Common myeloid progenitor, CD34-positive (primary cell): ENCODE results near the gene ELAC2.

Experiments
- CTCF ChIA-PET: fragments of 350-600 bp; sonication (Branson Sonifier 250); formaldehyde crosslinking; loops from one replicate; lab custom pipeline; 2021; ENCODE audit warnings: antibody characterized with exemption; lab: Charles Lee
- POLR2A ChIA-PET: fragments of 350-600 bp; sonication (Branson Sonifier 250); formaldehyde crosslinking; loops from one replicate; lab custom pipeline; 2021; ENCODE audit warnings: antibody characterized with exemption; lab: Charles Lee
- DNase-seq, 3 donors: peaks; one replicate each; pipeline versions ENCODE4 v3.0.0 to v3.0.0-alpha.2; 2013
- H3K27ac ChIP-seq, 2 experiments: 1 replicate in 1 of 2; 2 replicates in 1 of 2; pipeline ENCODE4 v1.7.0; 2013; ENCODE audit warnings: inconsistent platforms in 2 of 2, low read length in 2 of 2, mild to moderate bottlenecking in 2 of 2, low read depth in 1 of 2, moderate library complexity in 1 of 2; ENCODE audit not compliant: severe bottlenecking in 2 of 2, insufficient read depth in 1 of 2, poor library complexity in 1 of 2
- H3K27me3 ChIP-seq, 5 experiments: replicated peaks in 2 of 5; 1 replicate in 3 of 5; 2 replicates in 2 of 5; pipeline versions ENCODE4 v1.6.1 to v1.7.0; 2013; ENCODE audit warnings: low read length in 4 of 5, mild to moderate bottlenecking in 2 of 5, moderate library complexity in 2 of 5, inconsistent platforms in 1 of 5; ENCODE audit not compliant: insufficient read depth in 5 of 5, control insufficient read depth in 4 of 5
- H3K36me3 ChIP-seq, 4 experiments: 1 replicate in 2 of 4; 2 replicates in 2 of 4; pipeline versions ENCODE4 v1.6.1 to v1.7.0; 2013; ENCODE audit warnings: low read length in 3 of 4, control low read depth in 1 of 4, mild to moderate bottlenecking in 1 of 4; ENCODE audit not compliant: control insufficient read depth in 4 of 4, insufficient read depth in 4 of 4
- H3K4me1 ChIP-seq, 4 experiments: 1 replicate in 3 of 4; 2 replicates in 1 of 4; pipeline versions ENCODE4 v1.6.1 to v1.7.1; 2013; ENCODE audit warnings: low read length in 3 of 4, mild to moderate bottlenecking in 3 of 4, control low read depth in 1 of 4, inconsistent platforms in 1 of 4, moderate library complexity in 1 of 4; ENCODE audit not compliant: control insufficient read depth in 4 of 4, insufficient read depth in 4 of 4; ENCODE audit errors: control extremely low read depth in 1 of 4
- H3K4me3 ChIP-seq, 7 experiments: 1 replicate in 4 of 7; 2 replicates in 3 of 7; pipeline versions ENCODE4 v1.5.1 to v1.7.0; 2013; ENCODE audit warnings: mild to moderate bottlenecking in 7 of 7, low read length in 6 of 7, moderate library complexity in 6 of 7, inconsistent platforms in 2 of 7, low read depth in 2 of 7, control low read depth in 1 of 7; ENCODE audit not compliant: insufficient read depth in 4 of 7, control insufficient read depth in 1 of 7; ENCODE audit errors: extremely low read depth in 1 of 7
- H3K9me3 ChIP-seq, 5 experiments: 1 replicate in 4 of 5; 2 replicates in 1 of 5; pipeline versions ENCODE4 v1.6.1 to v1.7.1; 2013; ENCODE audit warnings: low read length in 4 of 5, mild to moderate bottlenecking in 2 of 5, inconsistent platforms in 1 of 5, low read depth in 1 of 5, moderate library complexity in 1 of 5; ENCODE audit not compliant: control insufficient read depth in 4 of 5, insufficient read depth in 2 of 5; ENCODE audit errors: control extremely low read depth in 1 of 5
- WGBS: methylation state at CpG from one replicate; pipeline ENCODE4 v1.1.5; 2013; ENCODE audit not compliant: insufficient coverage; 5-methylcytosine and 5-hydroxymethylcytosine counted together

ELAC2 gene

DNA sequence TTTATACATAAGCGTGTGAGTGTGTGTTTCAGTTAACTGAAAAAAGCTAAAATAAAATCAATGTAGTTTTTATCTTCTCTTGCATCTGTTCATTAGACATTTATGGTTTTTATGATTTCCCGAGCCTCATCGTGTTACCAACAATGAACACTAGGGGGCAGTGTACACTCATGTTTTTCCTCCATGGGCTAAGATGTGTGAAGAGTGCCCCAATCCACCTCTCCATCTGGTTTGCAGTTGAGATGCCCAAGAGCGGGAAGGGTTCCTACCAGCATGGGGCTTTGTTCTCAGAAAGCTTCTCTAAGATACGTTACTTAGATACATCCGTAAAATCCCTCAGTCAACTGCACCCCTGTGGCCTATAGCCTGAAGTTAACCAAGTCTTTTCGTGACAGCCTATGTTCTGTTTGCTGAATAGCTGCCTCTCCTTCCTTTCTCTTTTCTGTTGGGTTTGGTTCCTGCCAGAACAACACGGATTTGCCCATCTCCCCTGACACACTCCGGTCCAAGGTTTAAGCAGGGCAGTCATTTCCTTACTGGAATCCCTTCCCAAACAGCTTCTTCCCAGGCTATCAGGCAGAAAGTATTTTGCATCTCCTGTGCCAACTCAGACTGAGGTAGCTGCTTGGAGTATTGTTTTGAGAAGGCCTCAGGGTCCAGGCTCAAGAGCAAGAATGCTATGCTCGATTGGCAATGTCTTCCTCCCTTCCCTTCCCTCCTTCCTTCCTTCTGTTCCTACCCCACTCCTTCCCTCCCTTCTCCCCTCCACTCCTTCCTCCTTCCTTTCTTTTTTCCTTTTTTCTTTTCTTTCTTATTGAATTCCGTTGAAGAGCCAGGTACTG, 12.9 kb upstream of the ELAC2 start:
- H3K36me3 ChIP-seq, result no peaks in the 10 kb centered on the region
- 69% methylated on average over 9 of the region's 11 CpGs for WGBS
- H3K27me3 ChIP-seq, result no peaks in the 10 kb centered on the region
- H3K9me3 ChIP-seq, result peaks cover 0 to 7% (median 2%) of the 10 kb centered on the region in 5 experiments
- no peak overlapping the region for H3K27ac ChIP-seq
- peaks cover 0 to 7% (median 3%) of the 10 kb centered on the region in 4 experiments for H3K4me1 ChIP-seq
- ChIA-PET POLR2A (no interaction called here), CTCF (interaction anchor here (0.7 to 5.9 kb wide), 8 partner anchors 11 to 27 kb away, joined by 3 to 57 read pairs (median 4); partner anchors contain the start of gene ELAC2)
- H3K4me3 ChIP-seq, result no peak overlapping the region
- peak; percentile 68 to 90 (median 87) for DNase-seq

GRCh38 chr17:13030056-13030455, 12.2 kb upstream of the ELAC2 start:
- no CpG with 5 or more reads among the region's 1 CpG for WGBS
- H3K4me3 ChIP-seq, result no peak overlapping the region
- H3K36me3 ChIP-seq, result no peaks in the 10 kb centered on the region
- ChIA-PET POLR2A (no interaction called here), CTCF (interaction anchor here (0.7 to 5.9 kb wide), 9 partner anchors 8 to 28 kb away, joined by 3 to 57 read pairs (median 4); partner anchors contain the start of gene ELAC2)
- no peak overlapping the region for H3K27ac ChIP-seq
- H3K27me3 ChIP-seq, result no peaks in the 10 kb centered on the region
- no peak for DNase-seq
- peaks cover 0 to 3% (median 0%) of the 10 kb centered on the region in 5 experiments for H3K9me3 ChIP-seq
- H3K4me1 ChIP-seq, result peaks cover 0 to 7% (median 3%) of the 10 kb centered on the region in 4 experiments

GRCh38 chr17:13029340-13029739, 11.5 kb upstream of the ELAC2 start:
- Histone ChIP-seq H3K27me3 (no peaks in the 10 kb centered on the region), H3K27ac (no peak overlapping the region), H3K4me3 (no peak overlapping the region), H3K4me1 (peaks cover 0 to 10% (median 3%) of the 10 kb centered on the region in 4 experiments), H3K36me3 (no peaks in the 10 kb centered on the region), H3K9me3 (no peaks in the 10 kb centered on the region)
- WGBS, result 100% methylated on average over 2 of the region's 2 CpGs
- POLR2A ChIA-PET, result no interaction called here
- no peak for DNase-seq
- CTCF ChIA-PET, result interaction anchor here (0.9 to 5.9 kb wide), 5 partner anchors 9 to 20 kb away, joined by 3 to 57 read pairs (median 4); partner anchors contain the start of gene ELAC2

- ChIA-PET CTCF (interaction anchor here (5.9 kb wide), 1 partner anchor 7 kb away, joined by 57 read pairs; the partner anchor contains the start of gene ELAC2), POLR2A (no interaction called here)
- 99% methylated on average over 5 of the region's 5 CpGs for WGBS
- H3K4me3 ChIP-seq, result no peak overlapping the region
- H3K27ac ChIP-seq, result no peak overlapping the region
- H3K27me3 ChIP-seq, result no peaks in the 10 kb centered on the region
- H3K9me3 ChIP-seq, result no peaks in the 10 kb centered on the region
- no peak for DNase-seq
- no peaks in the 10 kb centered on the region for H3K36me3 ChIP-seq
- H3K4me1 ChIP-seq, result peaks cover 0 to 13% (median 2%) of the 10 kb centered on the region in 4 experiments
Measured at GRCh38 chr17:13027246-13027645, 9.4 kb upstream of the ELAC2 start.

GRCh38 chr17:13025687-13026086, 7.9 kb upstream of the ELAC2 start:
- no peaks in the 10 kb centered on the region for H3K36me3 ChIP-seq
- no peaks in the 10 kb centered on the region for H3K9me3 ChIP-seq
- H3K4me3 ChIP-seq, result no peak overlapping the region
- POLR2A ChIA-PET, result no interaction called here
- no peak overlapping the region for H3K27ac ChIP-seq
- CTCF ChIA-PET, result no interaction called here
- H3K4me1 ChIP-seq, result peaks cover 0 to 13% (median under 1%) of the 10 kb centered on the region in 4 experiments
- DNase-seq, result no peak
- H3K27me3 ChIP-seq, result no peaks in the 10 kb centered on the region

DNA sequence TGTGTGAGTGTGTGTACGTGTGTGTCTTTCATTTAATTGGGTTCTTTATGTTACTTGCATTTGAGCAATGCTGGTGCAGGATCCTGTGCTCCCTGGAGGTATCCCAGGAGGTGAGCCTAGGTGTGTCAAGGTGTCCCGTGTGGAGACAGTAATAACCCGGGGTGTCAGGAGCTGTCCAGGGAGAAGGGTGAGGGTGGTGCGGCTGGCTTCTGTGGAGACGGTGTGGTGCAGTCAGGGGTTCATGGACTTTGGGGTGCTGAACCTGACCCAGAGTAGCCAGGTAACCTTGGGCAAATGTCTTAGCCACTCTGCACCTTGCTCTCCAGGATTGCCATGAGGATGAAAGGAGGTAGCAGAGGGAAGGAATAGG, 7.4 kb upstream of the ELAC2 start:
- H3K27me3 ChIP-seq, result no peaks in the 10 kb centered on the region
- no peaks in the 10 kb centered on the region for H3K9me3 ChIP-seq
- H3K4me1 ChIP-seq, result peaks cover 0 to 12% (median under 1%) of the 10 kb centered on the region in 4 experiments
- ChIA-PET POLR2A (no interaction called here), CTCF (no interaction called here)
- H3K27ac ChIP-seq, result no peak overlapping the region
- WGBS, result 96% methylated on average over 5 of the region's 5 CpGs
- H3K36me3 ChIP-seq, result no peaks in the 10 kb centered on the region
- DNase-seq, result no peak
- peak overlapping the region in 1 of 7 experiments; percentile 6 for H3K4me3 ChIP-seq
